T-cell (primary cell): ENCODE results near the gene C4orf51. TPM values are rescaled to one million over a fixed set of nuclear protein-coding genes. Genes with fewer than 3 reads are reported as not detected.

ENCODE experiments used
- ATAC-seq, 4 experiments: fragments of 200-7000 bp in 3 of 4; fragments of 150-1000 bp in 1 of 4; cut with Tn5 transposase; replicated peaks in 1 of 4; 1 replicate in 3 of 4; 2 replicates in 1 of 4; pipeline ENCODE4 v1.10.0; 2021; ENCODE audit warnings: moderate library complexity in 3 of 4, mild to moderate bottlenecking in 2 of 4, moderate number of reproducible peaks in 1 of 4
- CTCF ChIA-PET, 2 donors: fragments of 300-600 bp; sonication (Branson Sonifier 250); formaldehyde crosslinking; loops; one replicate each; lab custom pipeline; 2022; ENCODE audit warnings: antibody characterized with exemption in 2 of 2; lab: Charles Lee
- POLR2A ChIA-PET, 2 donors: fragments of 300-600 bp; sonication (Branson Sonifier 250); formaldehyde crosslinking; loops; one replicate each; lab custom pipeline; 2022; ENCODE audit warnings: antibody characterized with exemption in 2 of 2; lab: Charles Lee
- DNase-seq, 35 experiments: peaks; one replicate each; pipeline versions ENCODE4 v3.0.0 to v3.0.0-alpha.2; 2013 to 2023
- H3K27ac ChIP-seq: one replicate; pipeline ENCODE4 v1.5.1; 2013; ENCODE audit warnings: low read length
- H3K27me3 ChIP-seq, 2 experiments: replicated peaks in 1 of 2; 1 replicate in 1 of 2; 2 replicates in 1 of 2; pipeline versions ENCODE4 v1.6.1 to v1.7.0; 2013; ENCODE audit warnings: low read length in 1 of 2, mixed read lengths in 1 of 2; ENCODE audit not compliant: control insufficient read depth in 2 of 2, insufficient read depth in 2 of 2; ENCODE audit errors: extremely low read depth in 1 of 2
- H3K36me3 ChIP-seq, 2 donors: 1 replicate in 1 of 2; 2 replicates in 1 of 2; pipeline versions ENCODE4 v1.6.1 to v1.7.0; 2013; ENCODE audit warnings: low read length in 1 of 2; ENCODE audit not compliant: control insufficient read depth in 2 of 2, insufficient read depth in 1 of 2; ENCODE audit errors: extremely low read depth in 1 of 2
- H3K4me1 ChIP-seq, 2 experiments: 1 replicate in 1 of 2; 2 replicates in 1 of 2; pipeline versions ENCODE4 v1.6.1 to v1.7.0; 2013; ENCODE audit warnings: low read length in 2 of 2, mixed read lengths in 1 of 2; ENCODE audit not compliant: insufficient read depth in 2 of 2, control insufficient read depth in 1 of 2; ENCODE audit errors: extremely low read depth in 1 of 2
- H3K4me3 ChIP-seq, 2 donors: 1 replicate in 1 of 2; 2 replicates in 1 of 2; pipeline versions ENCODE4 v1.5.1 to v1.7.0; 2013; ENCODE audit warnings: mild to moderate bottlenecking in 2 of 2, low read length in 1 of 2, moderate library complexity in 1 of 2; ENCODE audit not compliant: control insufficient read depth in 1 of 2; ENCODE audit errors: extremely low read depth in 1 of 2
- H3K9me3 ChIP-seq: 2 replicates; pipeline ENCODE4 v1.7.0; 2013
- H3K27ac Mint-ChIP-seq, 2 donors: one replicate each; pipeline ENCODE4 v1.8.0; 2020 to 2021; ENCODE audit warnings: mild to moderate bottlenecking in 2 of 2, mixed read lengths in 2 of 2
- H3K27me3 Mint-ChIP-seq, 2 donors: one replicate each; pipeline ENCODE4 v1.8.0; 2021 to 2022; ENCODE audit warnings: mixed read lengths in 2 of 2
- H3K36me3 Mint-ChIP-seq: one replicate; pipeline ENCODE4 v1.8.0; 2021; ENCODE audit warnings: mixed read lengths
- H3K4me1 Mint-ChIP-seq, 3 donors: one replicate each; pipeline ENCODE4 v1.8.0; 2020 to 2022; ENCODE audit warnings: mixed read lengths in 3 of 3, mild to moderate bottlenecking in 1 of 3
- H3K4me3 Mint-ChIP-seq, 3 donors: one replicate each; pipeline ENCODE4 v1.8.0; 2020 to 2022; ENCODE audit warnings: mild to moderate bottlenecking in 3 of 3, mixed read lengths in 3 of 3, moderate library complexity in 3 of 3
- H3K9me3 Mint-ChIP-seq, 3 donors: one replicate each; pipeline ENCODE4 v1.8.0; 2020 to 2022; ENCODE audit warnings: mixed read lengths in 3 of 3
- WGBS: methylation state at CpG from one replicate; pipeline ENCODE4 v1.1.5; 2013; ENCODE audit warnings: missing lambda C conversion rate; ENCODE audit not compliant: insufficient coverage; 5-methylcytosine and 5-hydroxymethylcytosine counted together
- total RNA-seq, 35 experiments: library from RNA in 6 of 35; stranded (reverse) in 6 of 35; fragments of 120-200 nt in 1 of 35; gene quantifications; one replicate each; pipeline versions ENCODE4 v1.2.1 to v1.2.4 and lab custom pipeline; 2013 to 2026

The C4orf51 gene
- total RNA-seq, 5 donors from 2014 or later (not counting 1 experiment from before 2014, with no cell fraction given), result not detected

- ATAC-seq (no peak), DNase-seq (no peak)
- Histone ChIP-seq H3K4me1 (no peaks in the 10 kb centered on the region), H3K9me3 (no peaks in the 10 kb centered on the region), H3K4me3 (no peak overlapping the region), H3K27ac (no peak overlapping the region), H3K27me3 (no peaks in the 10 kb centered on the region), H3K36me3 (peaks cover 11 to 61% of the 10 kb centered on the region in 2 donors)
- peaks cover 0 to 5% (median 2%) of the 10 kb centered on the region in 3 donors for H3K9me3 Mint-ChIP-seq
- H3K4me1 Mint-ChIP-seq, result no peaks in the 10 kb centered on the region
- POLR2A ChIA-PET, result interaction anchor here in 1 of 2 donors (0.6 kb wide), 1 partner anchor 1320 kb away, joined by 3 read pairs; no protein-coding TSS in a partner anchor
- CTCF ChIA-PET, result interaction anchor here in 1 of 2 donors (0.5 kb wide), 1 partner anchor 378 kb away, joined by 3 read pairs; no protein-coding TSS in a partner anchor
- H3K36me3 Mint-ChIP-seq, result peaks cover 80% of the 10 kb centered on the region
- H3K27me3 Mint-ChIP-seq, result no peaks in the 10 kb centered on the region
- 93% methylated on average over 5 of the region's 8 CpGs for WGBS
- H3K27ac Mint-ChIP-seq, result no peak overlapping the region
- H3K4me3 Mint-ChIP-seq, result no peak overlapping the region
Observed at GRCh38 chr4:145762719-145763118, 82.8 kb downstream of the C4orf51 start.

- Histone ChIP-seq H3K27ac (no peak overlapping the region), H3K9me3 (no peaks in the 10 kb centered on the region), H3K4me1 (no peaks in the 10 kb centered on the region), H3K36me3 (peaks cover 11 to 61% of the 10 kb centered on the region in 2 donors), H3K4me3 (no peak overlapping the region), H3K27me3 (no peaks in the 10 kb centered on the region)
- peaks cover 85% of the 10 kb centered on the region for H3K36me3 Mint-ChIP-seq
- no CpG with 5 or more reads among the region's 4 CpGs for WGBS
- ChIA-PET POLR2A (interaction anchor here in 1 of 2 donors (0.6 kb wide), 1 partner anchor 1319 kb away, joined by 3 read pairs; no protein-coding TSS in a partner anchor), CTCF (no interaction called here)
- DNase-seq, result no peak
- no peaks in the 10 kb centered on the region for H3K27me3 Mint-ChIP-seq
- H3K4me1 Mint-ChIP-seq, result no peaks in the 10 kb centered on the region
- no peak overlapping the region for H3K27ac Mint-ChIP-seq
- H3K4me3 Mint-ChIP-seq, result no peak overlapping the region
- ATAC-seq, result no peak
- peaks cover 0 to 9% (median 5%) of the 10 kb centered on the region in 3 donors for H3K9me3 Mint-ChIP-seq
Observed at GRCh38 chr4:145763399-145763798, 83.5 kb downstream of the C4orf51 start.

DNA sequence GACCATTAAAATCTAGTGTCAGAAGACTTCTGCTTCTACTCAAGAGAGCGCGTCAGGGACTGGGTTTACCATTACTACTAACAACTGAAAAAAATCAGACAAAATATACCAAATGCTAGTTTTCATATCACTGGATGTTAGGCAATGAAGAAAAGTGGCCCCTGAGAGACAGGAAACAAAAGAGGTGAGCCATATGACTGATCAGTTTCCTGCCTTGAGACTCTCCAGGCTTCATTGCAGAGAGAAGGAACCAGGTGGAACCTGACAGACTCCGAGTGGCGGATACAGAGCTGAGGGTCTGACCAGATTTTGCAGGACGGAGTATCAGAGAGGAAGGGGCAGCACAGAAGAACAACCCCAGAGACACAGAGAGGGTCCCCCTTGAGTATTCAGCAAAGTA lies 86.3 kb downstream of the C4orf51 start:
- peaks cover 9 to 49% of the 10 kb centered on the region in 2 donors for H3K36me3 ChIP-seq
- H3K4me1 ChIP-seq, result no peaks in the 10 kb centered on the region
- no peaks in the 10 kb centered on the region for H3K27me3 Mint-ChIP-seq
- ATAC-seq, result no peak
- DNase-seq, result no peak
- 95% methylated on average over 3 of the region's 5 CpGs for WGBS
- H3K27ac ChIP-seq, result no peak overlapping the region
- POLR2A ChIA-PET, result no interaction called here
- no peak overlapping the region for H3K4me3 Mint-ChIP-seq
- H3K4me1 Mint-ChIP-seq, result no peaks in the 10 kb centered on the region
- H3K9me3 Mint-ChIP-seq, result peaks cover 0 to 9% (median 5%) of the 10 kb centered on the region in 3 donors
- no peak overlapping the region for H3K4me3 ChIP-seq
- H3K36me3 Mint-ChIP-seq, result peaks cover 76% of the 10 kb centered on the region
- no peak overlapping the region for H3K27ac Mint-ChIP-seq
- CTCF ChIA-PET, result no interaction called here
- no peaks in the 10 kb centered on the region for H3K27me3 ChIP-seq
- no peaks in the 10 kb centered on the region for H3K9me3 ChIP-seq

DNA sequence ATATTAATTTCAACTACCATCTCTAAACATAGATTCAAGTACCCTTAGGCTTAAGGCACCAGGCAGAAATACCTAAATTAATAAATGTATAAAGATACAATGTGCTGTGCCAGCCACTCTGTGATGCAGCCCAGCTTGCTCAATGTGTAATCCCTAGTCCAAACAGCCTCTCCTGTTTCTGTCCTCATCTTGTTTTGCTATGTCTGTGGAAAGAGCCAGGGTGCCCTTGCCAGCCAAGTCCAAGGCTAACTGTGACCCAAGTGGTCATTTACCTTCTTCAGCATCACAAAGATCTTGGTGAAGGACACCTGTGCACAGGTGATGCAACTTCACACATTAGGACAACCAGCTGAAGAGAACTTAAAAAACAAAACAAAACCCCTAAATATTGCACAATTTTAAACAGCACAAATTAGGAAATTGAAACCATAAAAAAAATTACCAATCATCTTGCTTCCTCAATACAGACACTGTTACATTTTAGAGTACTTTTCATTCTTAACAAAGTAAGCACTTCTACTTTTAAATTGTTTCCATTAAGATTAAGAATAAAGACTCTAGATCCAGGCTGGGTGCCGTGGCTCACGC lies 89.6 kb downstream of the C4orf51 start:
- H3K4me3 Mint-ChIP-seq, result no peak overlapping the region
- no peaks in the 10 kb centered on the region for H3K9me3 ChIP-seq
- POLR2A ChIA-PET, result no interaction called here
- H3K36me3 Mint-ChIP-seq, result peaks cover 75% of the 10 kb centered on the region
- peaks cover 9 to 48% of the 10 kb centered on the region in 2 donors for H3K36me3 ChIP-seq
- CTCF ChIA-PET, result no interaction called here
- no peaks in the 10 kb centered on the region for H3K27me3 ChIP-seq
- H3K4me1 ChIP-seq, result no peaks in the 10 kb centered on the region
- H3K27me3 Mint-ChIP-seq, result no peaks in the 10 kb centered on the region
- H3K4me3 ChIP-seq, result no peak overlapping the region
- no peak overlapping the region for H3K27ac ChIP-seq
- ATAC-seq (no peak), DNase-seq (no peak)
- no peaks in the 10 kb centered on the region for H3K4me1 Mint-ChIP-seq
- no peak overlapping the region for H3K27ac Mint-ChIP-seq
- H3K9me3 Mint-ChIP-seq, result peaks cover 0 to 9% (median 5%) of the 10 kb centered on the region in 3 donors
- no CpG with 5 or more reads among the region's 2 CpGs for WGBS

- peaks cover 73% of the 10 kb centered on the region for H3K36me3 Mint-ChIP-seq
- H3K4me3 Mint-ChIP-seq, result no peak overlapping the region
- WGBS, result no CpG with 5 or more reads among the region's 4 CpGs
Observed at GRCh38 chr4:145770124-145770523, 90.2 kb downstream of the C4orf51 start.

GRCh38 chr4:145772347-145772746 lies 92.4 kb downstream of the C4orf51 start:
- POLR2A ChIA-PET, result no interaction called here
- no peak overlapping the region for H3K27ac Mint-ChIP-seq
- CTCF ChIA-PET, result no interaction called here
- no peaks in the 10 kb centered on the region for H3K4me1 Mint-ChIP-seq
- H3K27ac ChIP-seq, result no peak overlapping the region
- H3K36me3 Mint-ChIP-seq, result peaks cover 58% of the 10 kb centered on the region
- no peak for DNase-seq
- H3K9me3 ChIP-seq, result no peaks in the 10 kb centered on the region
- H3K27me3 Mint-ChIP-seq, result no peaks in the 10 kb centered on the region
- ATAC-seq, result no peak
- H3K4me3 Mint-ChIP-seq, result no peak overlapping the region
- peaks cover 0 to 8% (median 5%) of the 10 kb centered on the region in 3 donors for H3K9me3 Mint-ChIP-seq
- H3K4me3 ChIP-seq, result no peak overlapping the region
- WGBS, result no CpG with 5 or more reads among the region's 2 CpGs
- no peaks in the 10 kb centered on the region for H3K4me1 ChIP-seq
- no peaks in the 10 kb centered on the region for H3K27me3 ChIP-seq
- peaks cover 11 to 54% of the 10 kb centered on the region in 2 donors for H3K36me3 ChIP-seq

More at GRCh38 chr4:145770124-145770523, 90.2 kb downstream of the C4orf51 start:
- Histone ChIP-seq H3K9me3 (no peaks in the 10 kb centered on the region), H3K4me1 (no peaks in the 10 kb centered on the region), H3K27me3 (no peaks in the 10 kb centered on the region), H3K36me3 (peaks cover 6 to 48% of the 10 kb centered on the region in 2 donors), H3K4me3 (no peak overlapping the region), H3K27ac (no peak overlapping the region)
- ATAC-seq (no peak), DNase-seq (no peak)
- ChIA-PET CTCF (no interaction called here), POLR2A (no interaction called here)
- H3K4me1 Mint-ChIP-seq, result no peaks in the 10 kb centered on the region
- H3K9me3 Mint-ChIP-seq, result peaks cover 0 to 9% (median 5%) of the 10 kb centered on the region in 3 donors
- H3K27me3 Mint-ChIP-seq, result no peaks in the 10 kb centered on the region
- H3K27ac Mint-ChIP-seq, result no peak overlapping the region
